ENCODE measurements around the gene TRDN.
"Not testable (repeated sequence)": the region's sequence is repeated elsewhere in the genome, so short reads cannot be mapped to it uniquely, and the experiment has no call there.

TRDN gene

GRCh38 chr6:123489589-123489988, 147.2 kb downstream of the TRDN start:
- Histone ChIP-seq H3K4me1 (ENCODE audit: control insufficient read depth, low read depth, low read length) (no peaks in the 10 kb centered on the region), H3K4me3 (ENCODE audit: low read length) (no peak overlapping the region), H3K9me3 (ENCODE audit: control insufficient read depth, low read depth, low read length) (no peaks in the 10 kb centered on the region), H3K27me3 (ENCODE audit: control insufficient read depth, insufficient read depth, low read length) (no peaks in the 10 kb centered on the region), H3K9ac (ENCODE audit: low read length) (no peak overlapping the region), H3K36me3 (ENCODE audit: control insufficient read depth, low read depth, low read length) (no peaks in the 10 kb centered on the region), H3K27ac (ENCODE audit: low read length) (no peak overlapping the region)

DNA sequence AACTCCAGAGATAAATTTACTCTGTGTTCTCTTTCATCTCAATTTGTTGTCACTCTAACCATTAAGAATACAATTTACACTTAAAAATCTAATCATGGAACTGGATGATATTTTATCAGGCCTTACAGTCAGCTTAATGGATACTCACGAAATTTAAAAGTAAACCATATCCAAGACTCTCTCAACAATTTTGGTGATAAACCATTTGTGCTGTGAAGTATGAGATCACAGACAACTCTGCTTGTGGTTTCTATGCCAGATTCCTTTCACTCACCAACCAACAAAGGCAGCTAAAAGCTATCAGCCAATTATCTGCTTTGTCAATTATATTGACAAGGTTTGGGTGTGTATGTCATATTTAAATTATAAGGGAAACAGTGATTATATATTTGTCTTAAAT, 155.8 kb downstream of the TRDN start:
- no peak overlapping the region for H3K4me3 ChIP-seq (ENCODE audit: low read length)
- no peaks in the 10 kb centered on the region for H3K9me3 ChIP-seq (ENCODE audit: control insufficient read depth, low read depth, low read length)
- H3K4me1 ChIP-seq (ENCODE audit: control insufficient read depth, low read depth, low read length): no peaks in the 10 kb centered on the region
- H3K9ac ChIP-seq (ENCODE audit: low read length): no peak overlapping the region
- no peaks in the 10 kb centered on the region for H3K36me3 ChIP-seq (ENCODE audit: control insufficient read depth, low read depth, low read length)
- H3K27me3 ChIP-seq (ENCODE audit: control insufficient read depth, insufficient read depth, low read length): no peaks in the 10 kb centered on the region
- H3K27ac ChIP-seq (ENCODE audit: low read length): no peak overlapping the region

DNA sequence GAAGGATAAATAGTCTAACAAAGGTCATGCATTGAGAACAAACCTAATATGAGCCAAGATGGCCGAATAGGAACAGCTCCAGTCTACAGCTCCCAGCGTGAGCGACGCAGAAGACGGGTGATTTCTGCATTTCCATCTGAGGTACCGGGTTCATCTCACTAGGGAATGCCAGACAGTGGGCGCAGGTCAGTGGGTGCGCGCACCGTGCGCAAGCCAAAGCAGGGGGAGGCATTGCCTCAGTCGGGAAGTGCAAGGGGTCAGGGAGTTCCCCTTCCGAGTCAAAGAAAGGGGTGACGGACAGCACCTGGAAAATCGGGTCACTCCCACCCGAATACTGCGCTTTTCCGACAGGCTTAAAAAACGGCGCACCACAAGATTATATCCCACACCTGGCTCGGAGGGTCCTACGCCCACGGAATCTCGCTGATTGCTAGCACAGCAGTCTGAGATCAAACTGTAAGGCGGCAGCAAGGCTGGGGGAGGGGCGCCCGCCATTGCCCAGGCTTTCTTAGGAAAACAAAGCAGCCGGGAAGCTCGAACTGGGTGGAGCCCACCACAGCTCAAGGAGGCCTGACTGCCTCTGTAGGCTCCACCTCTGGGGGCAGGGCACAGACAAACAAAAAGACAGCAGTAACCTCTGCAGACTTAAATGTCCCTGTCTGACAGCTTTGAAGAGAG, 164.6 kb downstream of the TRDN start:
- not testable (repeated sequence) for H3K27ac ChIP-seq (ENCODE audit: low read length); H3K36me3 ChIP-seq (ENCODE audit: control insufficient read depth, low read depth, low read length); H3K4me1 ChIP-seq (ENCODE audit: control insufficient read depth, low read depth, low read length); H3K27me3 ChIP-seq (ENCODE audit: control insufficient read depth, insufficient read depth, low read length); H3K9ac ChIP-seq (ENCODE audit: low read length); H3K4me3 ChIP-seq (ENCODE audit: low read length); H3K9me3 ChIP-seq (ENCODE audit: control insufficient read depth, low read depth, low read length)

DNA sequence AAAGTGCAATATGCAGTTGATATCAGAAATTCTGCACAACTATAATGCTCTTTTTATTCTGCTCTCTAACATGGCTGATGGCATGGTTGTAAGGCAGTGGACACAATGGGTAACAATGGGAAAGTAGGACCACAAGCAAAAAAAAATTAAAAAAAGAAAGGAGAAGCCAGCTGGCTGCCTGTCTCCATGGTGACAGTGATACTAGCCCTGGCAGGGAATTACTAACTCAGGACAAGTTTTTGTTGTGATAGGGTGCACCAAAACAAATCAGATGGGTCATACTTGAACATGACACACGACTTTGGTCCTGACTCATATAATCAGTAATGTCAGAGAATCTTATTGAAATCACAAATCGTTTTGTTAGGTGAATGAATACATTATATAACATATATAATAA, 169.4 kb downstream of the TRDN start:
- no peak overlapping the region for H3K9ac ChIP-seq (ENCODE audit: low read length)
- no peaks in the 10 kb centered on the region for H3K36me3 ChIP-seq (ENCODE audit: control insufficient read depth, low read depth, low read length)
- no peak overlapping the region for H3K27ac ChIP-seq (ENCODE audit: low read length)
- H3K4me1 ChIP-seq (ENCODE audit: control insufficient read depth, low read depth, low read length): no peaks in the 10 kb centered on the region
- H3K4me3 ChIP-seq (ENCODE audit: low read length): no peak overlapping the region
- no peaks in the 10 kb centered on the region for H3K27me3 ChIP-seq (ENCODE audit: control insufficient read depth, insufficient read depth, low read length)
- H3K9me3 ChIP-seq (ENCODE audit: control insufficient read depth, low read depth, low read length): no peaks in the 10 kb centered on the region

- Histone ChIP-seq H3K9me3 (ENCODE audit: control insufficient read depth, low read depth, low read length) (no peaks in the 10 kb centered on the region), H3K4me3 (ENCODE audit: low read length) (no peak overlapping the region), H3K4me1 (ENCODE audit: control insufficient read depth, low read depth, low read length) (no peaks in the 10 kb centered on the region)
Measured at GRCh38 chr6:123462152-123462551, 174.6 kb downstream of the TRDN start.

DNA sequence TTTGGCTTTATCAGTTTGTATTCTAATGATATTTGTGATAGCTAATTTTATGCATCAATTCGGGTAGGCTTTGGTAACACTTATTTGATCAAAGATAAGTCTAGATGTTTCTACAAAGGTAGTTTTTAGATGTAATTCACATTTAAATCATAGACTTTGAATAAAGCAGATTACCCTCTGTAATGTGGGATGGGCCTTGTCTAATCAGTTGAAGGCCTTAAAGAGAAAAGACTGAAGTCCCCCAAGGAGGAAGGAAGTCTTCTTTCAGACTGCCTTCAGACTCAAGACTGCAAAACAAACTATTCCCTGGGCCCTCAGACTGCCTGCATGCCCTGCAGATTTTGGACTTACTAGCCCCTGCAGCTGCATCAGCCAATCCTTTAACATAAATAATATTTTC, 178.5 kb downstream of the TRDN start:
- H3K27me3 ChIP-seq (ENCODE audit: control insufficient read depth, insufficient read depth, low read length): no peaks in the 10 kb centered on the region
- no peak overlapping the region for H3K4me3 ChIP-seq (ENCODE audit: low read length)
- no peaks in the 10 kb centered on the region for H3K4me1 ChIP-seq (ENCODE audit: control insufficient read depth, low read depth, low read length)
- H3K36me3 ChIP-seq (ENCODE audit: control insufficient read depth, low read depth, low read length): no peaks in the 10 kb centered on the region
- no peak overlapping the region for H3K9ac ChIP-seq (ENCODE audit: low read length)
- H3K9me3 ChIP-seq (ENCODE audit: control insufficient read depth, low read depth, low read length): peaks cover 2% of the 10 kb centered on the region
- no peak overlapping the region for H3K27ac ChIP-seq (ENCODE audit: low read length)

More at GRCh38 chr6:123462152-123462551, 174.6 kb downstream of the TRDN start:
- Histone ChIP-seq H3K27ac (ENCODE audit: low read length) (no peak overlapping the region), H3K27me3 (ENCODE audit: control insufficient read depth, insufficient read depth, low read length) (no peaks in the 10 kb centered on the region), H3K9ac (ENCODE audit: low read length) (no peak overlapping the region), H3K36me3 (ENCODE audit: control insufficient read depth, low read depth, low read length) (no peaks in the 10 kb centered on the region)

DNA sequence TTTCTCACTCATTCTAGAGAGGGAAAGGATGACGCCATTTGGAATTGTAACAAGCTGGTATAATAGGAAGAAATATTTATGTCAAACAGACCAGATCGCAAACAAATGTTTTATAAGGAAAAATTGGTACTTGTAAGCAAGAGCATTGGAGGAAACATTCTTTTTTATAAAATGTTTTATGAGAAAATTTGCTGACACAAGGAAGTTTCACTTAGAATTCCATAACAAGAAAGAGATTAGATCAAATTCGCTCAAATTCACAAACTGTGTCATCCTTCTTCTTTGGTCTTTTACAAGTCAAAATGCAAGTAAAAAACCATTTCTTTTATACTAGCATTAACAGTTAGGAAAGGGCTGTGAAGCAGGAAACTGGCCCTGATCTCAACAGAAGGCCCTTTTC, 179.9 kb downstream of the TRDN start:
- H3K4me3 ChIP-seq (ENCODE audit: low read length): no peak overlapping the region

GRCh38 chr6:123454448-123454847, 182.3 kb downstream of the TRDN start:
- Histone ChIP-seq H3K27ac (ENCODE audit: low read length) (no peak overlapping the region), H3K4me3 (ENCODE audit: low read length) (no peak overlapping the region), H3K36me3 (ENCODE audit: control insufficient read depth, low read depth, low read length) (no peaks in the 10 kb centered on the region), H3K9me3 (ENCODE audit: control insufficient read depth, low read depth, low read length) (peaks cover 2% of the 10 kb centered on the region), H3K9ac (ENCODE audit: low read length) (no peak overlapping the region), H3K27me3 (ENCODE audit: control insufficient read depth, insufficient read depth, low read length) (no peaks in the 10 kb centered on the region), H3K4me1 (ENCODE audit: control insufficient read depth, low read depth, low read length) (no peaks in the 10 kb centered on the region)

More for the DNA sequence above, 179.9 kb downstream of the TRDN start:
- Histone ChIP-seq H3K27ac (ENCODE audit: low read length) (no peak overlapping the region), H3K9ac (ENCODE audit: low read length) (no peak overlapping the region), H3K4me1 (ENCODE audit: control insufficient read depth, low read depth, low read length) (no peaks in the 10 kb centered on the region), H3K9me3 (ENCODE audit: control insufficient read depth, low read depth, low read length) (peaks cover 2% of the 10 kb centered on the region), H3K27me3 (ENCODE audit: control insufficient read depth, insufficient read depth, low read length) (no peaks in the 10 kb centered on the region), H3K36me3 (ENCODE audit: control insufficient read depth, low read depth, low read length) (no peaks in the 10 kb centered on the region)

DNA sequence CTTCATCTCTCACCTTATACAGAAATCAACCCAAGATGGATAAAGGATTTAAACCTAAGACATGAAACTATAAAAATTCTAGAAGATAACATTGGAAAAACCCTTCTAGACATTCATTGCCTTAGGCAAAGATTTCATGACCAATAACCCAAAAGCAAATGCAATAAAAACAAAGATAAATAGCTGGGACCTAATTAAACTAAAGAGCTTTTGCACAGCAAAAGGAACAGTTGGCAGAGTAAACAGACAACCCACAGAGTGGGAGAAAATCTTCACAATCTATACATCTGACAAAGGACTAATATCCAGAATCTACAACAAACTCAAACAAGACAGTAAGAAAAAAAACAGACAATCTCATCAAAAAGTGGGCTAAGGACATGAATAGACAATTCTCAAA, 183.7 kb downstream of the TRDN start:
- H3K4me1 ChIP-seq (ENCODE audit: control insufficient read depth, low read depth, low read length); H3K9ac ChIP-seq (ENCODE audit: low read length); H3K27ac ChIP-seq (ENCODE audit: low read length); H3K4me3 ChIP-seq (ENCODE audit: low read length); H3K27me3 ChIP-seq (ENCODE audit: control insufficient read depth, insufficient read depth, low read length); H3K36me3 ChIP-seq (ENCODE audit: control insufficient read depth, low read depth, low read length); H3K9me3 ChIP-seq (ENCODE audit: control insufficient read depth, low read depth, low read length): not testable (repeated sequence)

GRCh38 chr6:123448306-123448884, 188.4 kb downstream of the TRDN start:
- Histone ChIP-seq H3K4me3 (ENCODE audit: low read length) (no peak overlapping the region), H3K9me3 (ENCODE audit: control insufficient read depth, low read depth, low read length) (no peaks in the 10 kb centered on the region), H3K36me3 (ENCODE audit: control insufficient read depth, low read depth, low read length) (no peaks in the 10 kb centered on the region)

DNA sequence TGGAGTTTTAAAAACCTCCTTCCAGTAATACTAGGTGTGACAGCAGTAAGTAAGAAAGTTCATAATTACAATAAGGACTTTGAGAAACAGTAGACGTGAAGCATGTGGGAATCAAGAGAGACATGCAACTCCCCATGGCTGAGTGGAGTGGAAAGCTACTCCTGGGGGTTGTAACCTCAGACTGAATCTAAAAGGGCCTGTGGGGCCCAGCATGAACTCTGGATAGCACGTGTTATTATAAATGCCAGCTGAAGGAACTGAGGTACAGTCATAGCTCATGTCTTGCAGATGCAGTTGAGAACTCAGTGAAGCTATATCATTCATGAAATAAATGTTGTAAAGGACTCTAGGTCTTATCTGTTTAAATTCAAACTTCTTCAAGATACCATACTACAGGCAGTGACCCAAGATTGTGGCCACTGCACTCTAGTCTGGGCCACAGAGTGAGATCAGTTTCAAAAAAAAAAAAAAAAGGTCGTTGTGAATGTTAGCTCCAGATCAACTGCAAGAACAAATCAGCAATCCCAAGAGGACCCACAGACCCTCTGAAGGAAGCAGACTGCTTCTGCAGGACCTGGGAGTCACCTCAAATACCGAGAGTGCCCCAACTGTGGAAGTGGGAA, 189.3 kb downstream of the TRDN start:
- Histone ChIP-seq H3K9ac (ENCODE audit: low read length) (no peak overlapping the region), H3K4me1 (ENCODE audit: control insufficient read depth, low read depth, low read length) (no peaks in the 10 kb centered on the region), H3K36me3 (ENCODE audit: control insufficient read depth, low read depth, low read length) (no peaks in the 10 kb centered on the region), H3K27ac (ENCODE audit: low read length) (no peak overlapping the region), H3K9me3 (ENCODE audit: control insufficient read depth, low read depth, low read length) (no peaks in the 10 kb centered on the region), H3K4me3 (ENCODE audit: low read length) (no peak overlapping the region), H3K27me3 (ENCODE audit: control insufficient read depth, insufficient read depth, low read length) (no peaks in the 10 kb centered on the region)

More at GRCh38 chr6:123448306-123448884, 188.4 kb downstream of the TRDN start:
- no peaks in the 10 kb centered on the region for H3K27me3 ChIP-seq (ENCODE audit: control insufficient read depth, insufficient read depth, low read length)
- no peak overlapping the region for H3K27ac ChIP-seq (ENCODE audit: low read length)
- no peak overlapping the region for H3K9ac ChIP-seq (ENCODE audit: low read length)
- no peaks in the 10 kb centered on the region for H3K4me1 ChIP-seq (ENCODE audit: control insufficient read depth, low read depth, low read length)

DNA sequence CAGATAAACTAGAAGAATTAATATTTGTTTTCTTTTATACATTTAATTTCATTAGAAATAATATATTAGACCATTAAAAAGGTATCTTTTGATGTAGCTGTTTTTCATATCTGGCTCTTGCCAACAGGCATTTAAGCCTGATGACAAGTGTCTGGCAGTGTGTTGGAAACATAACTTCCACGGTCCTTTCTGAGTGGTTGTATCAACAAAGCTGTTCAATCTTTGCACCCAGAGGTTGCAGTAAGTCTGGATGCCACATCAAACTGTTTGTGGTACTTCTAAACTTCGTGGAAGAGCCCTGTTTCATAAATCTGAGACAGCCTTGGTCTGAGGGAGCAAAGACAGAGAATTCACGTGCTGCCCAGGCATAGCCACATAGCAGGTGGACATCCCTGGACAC, 197.4 kb downstream of the TRDN start:
- H3K4me3 ChIP-seq (ENCODE audit: low read length): no peak overlapping the region
- H3K4me1 ChIP-seq (ENCODE audit: control insufficient read depth, low read depth, low read length): peaks cover 5% of the 10 kb centered on the region
- no peak overlapping the region for H3K9ac ChIP-seq (ENCODE audit: low read length)
- H3K36me3 ChIP-seq (ENCODE audit: control insufficient read depth, low read depth, low read length): no peaks in the 10 kb centered on the region
- H3K27ac ChIP-seq (ENCODE audit: low read length): no peak overlapping the region
- no peaks in the 10 kb centered on the region for H3K27me3 ChIP-seq (ENCODE audit: control insufficient read depth, insufficient read depth, low read length)
- H3K9me3 ChIP-seq (ENCODE audit: control insufficient read depth, low read depth, low read length): no peaks in the 10 kb centered on the region

Measured in iPS-18a (cell line).